NCI-H748 (cell line): ENCODE results near the gene OR51S1.
"Not testable (repeated sequence)": the region's sequence is repeated elsewhere in the genome, so short reads cannot be mapped to it uniquely, and the experiment has no call there.

Experiments
- DNase-seq: peaks from one replicate; lab custom pipeline; 2025; ENCODE audit not compliant: unreplicated experiment; lab: John Stamatoyannopoulos, UW

The OR51S1 gene

GRCh38 chr11:4848908-4849532 is at the start of gene OR51S1:
TSS of gene OR51S1 (minus strand) at chr11:4849208. CDS start at chr11:4849208, 0 bp downstream.
- DNase-seq = no peak

- DNase-seq = no peak
Observed at GRCh38 chr11:4891996-4892640, 43.1 kb upstream of the OR51S1 start.

- no peak for DNase-seq
Observed at GRCh38 chr11:4890279-4890678, 41.3 kb upstream of the OR51S1 start.

GRCh38 chr11:4887591-4887990 is 38.6 kb upstream of the OR51S1 start:
- no peak for DNase-seq

- no peak for DNase-seq
Observed at GRCh38 chr11:4886186-4886585, 37.2 kb upstream of the OR51S1 start.

GRCh38 chr11:4884361-4884760 is 35.4 kb upstream of the OR51S1 start:
- no peak for DNase-seq

- DNase-seq = peak; percentile 28
Observed at GRCh38 chr11:4882543-4882942, 33.5 kb upstream of the OR51S1 start.

- DNase-seq = peak; percentile 61
Observed at GRCh38 chr11:4881860-4882500, 33.0 kb upstream of the OR51S1 start, which contains the start of gene OR51T1. TSS of gene OR51T1 (plus strand) at chr11:4881900. CDS start at chr11:4881900, 0 bp downstream.

GRCh38 chr11:4881188-4881587 is 32.2 kb upstream of the OR51S1 start:
- DNase-seq = no peak

GRCh38 chr11:4865855-4866254 is 16.8 kb upstream of the OR51S1 start:
- DNase-seq = no peak

- DNase-seq = no peak
Observed at GRCh38 chr11:4863876-4864275, 14.9 kb upstream of the OR51S1 start.

- DNase-seq = no peak
Observed at GRCh38 chr11:4862447-4863236, 13.6 kb upstream of the OR51S1 start.

- not testable (repeated sequence) for DNase-seq
Observed at GRCh38 chr11:4854286-4854685, 5.3 kb upstream of the OR51S1 start.

- DNase-seq = peak; percentile 22
Observed at GRCh38 chr11:4851033-4851432, 2.0 kb upstream of the OR51S1 start.

GRCh38 chr11:4839851-4840549 is 9.0 kb downstream of the OR51S1 start:
- no peak for DNase-seq

GRCh38 chr11:4830909-4831308 is 18.1 kb downstream of the OR51S1 start:
- no peak for DNase-seq

- DNase-seq = peak; percentile 55
Observed at GRCh38 chr11:4830346-4830745, 18.7 kb downstream of the OR51S1 start.

- peak; percentile 62 for DNase-seq
Observed at GRCh38 chr11:4826425-4826824, 22.6 kb downstream of the OR51S1 start.

- DNase-seq = no peak
Observed at GRCh38 chr11:4825132-4825531, 23.9 kb downstream of the OR51S1 start.

- DNase-seq = no peak
Observed at GRCh38 chr11:4821021-4821420, 28.0 kb downstream of the OR51S1 start, which contains the start of gene OR51F2. TSS of gene OR51F2 (plus strand) at chr11:4821321. CDS start at chr11:4821422, 101 bp downstream.

GRCh38 chr11:4809246-4809645 is 39.8 kb downstream of the OR51S1 start:
- no peak for DNase-seq
